GM18526 (cell line): ENCODE measurements around the gene CUTA.

ENCODE experiments used
- POLR2A ChIP-seq: IDR thresholded peaks from 3 replicates; pipeline ENCODE4 v1.6.1; 2011; ENCODE audit not compliant: insufficient read length; ENCODE audit errors: extremely low read depth

CUTA gene

GRCh38 chr6:33419580-33420490 lies 1.9 kb upstream of the CUTA start, which contains the start of gene SYNGAP1:
Gene SYNGAP1, plus strand, starts transcription at chr6:33420065. Its CDS starts 200 bp downstream, at chr6:33420265.
- no peak for TF ChIP-seq POLR2A

- TF ChIP-seq POLR2A = no peak
Observed at GRCh38 chr6:33418690-33419291, 884 bp upstream of the CUTA start.

- no peak for TF ChIP-seq POLR2A
Observed at GRCh38 chr6:33417128-33417902, 592 bp downstream of the CUTA start.

- peak; percentile 37 for TF ChIP-seq POLR2A
Observed at GRCh38 chr6:33416386-33417127, 1.4 kb downstream of the CUTA start.

- TF ChIP-seq POLR2A = no peak
Observed at GRCh38 chr6:33415831-33416230, 2.1 kb downstream of the CUTA start.

GRCh38 chr6:33414592-33415271 lies 3.2 kb downstream of the CUTA start:
- TF ChIP-seq POLR2A = no peak

- no peak for TF ChIP-seq POLR2A
Observed at GRCh38 chr6:33413241-33414120, 4.4 kb downstream of the CUTA start.

GRCh38 chr6:33412140-33413009 lies 5.5 kb downstream of the CUTA start:
- no peak for TF ChIP-seq POLR2A

- TF ChIP-seq POLR2A = no peak
Observed at GRCh38 chr6:33411632-33412005, 6.3 kb downstream of the CUTA start.

GRCh38 chr6:33410711-33411631 lies 6.9 kb downstream of the CUTA start, which contains the start of gene PHF1:
Gene PHF1, plus strand, starts transcription at chr6:33411014. Its CDS starts 1,250 bp downstream, at chr6:33412264.
- TF ChIP-seq POLR2A = peak; percentile 33

- peak; percentile 59 for TF ChIP-seq POLR2A
Observed at GRCh38 chr6:33410050-33410710, 7.7 kb downstream of the CUTA start.
